OCI-LY1 (cell line): ENCODE measurements around the gene ANO6.

Source experiments
- H2AFZ ChIP-seq: fragments of 200-600 bp; sonication (generic), shearing (Covaris generic); 2 replicates; pipeline ENCODE4 v1.6.0; 2014; ENCODE audit warnings: antibody characterized with exemption, mild to moderate bottlenecking, low read length
- H3F3A ChIP-seq: fragments of 200-600 bp; sonication (generic), shearing (Covaris generic); 2 replicates; pipeline ENCODE4 v1.6.0; 2014; ENCODE audit warnings: mild to moderate bottlenecking, antibody characterized with exemption, low read length, moderate library complexity; ENCODE audit not compliant: insufficient read depth
- H3K27ac ChIP-seq: fragments of 200-600 bp; sonication (generic); 2 replicates; pipeline ENCODE4 v1.5.1; 2014; ENCODE audit warnings: low read length, mixed run types, mild to moderate bottlenecking, low read depth; ENCODE audit not compliant: poor library complexity, severe bottlenecking
- H3K27me3 ChIP-seq: fragments of 200-600 bp; sonication (generic); 2 replicates; pipeline ENCODE4 v1.6.0; 2014; ENCODE audit warnings: antibody characterized with exemption, mild to moderate bottlenecking, low read length, moderate library complexity; ENCODE audit not compliant: insufficient read depth
- H3K36me3 ChIP-seq: fragments of 200-600 bp; sonication (generic); 2 replicates; pipeline ENCODE4 v1.6.1; 2014; ENCODE audit warnings: mild to moderate bottlenecking, antibody characterized with exemption, low read length, moderate library complexity, mixed read lengths; ENCODE audit not compliant: insufficient read depth
- H3K4me1 ChIP-seq: fragments of 200-600 bp; sonication (generic); 2 replicates; pipeline ENCODE4 v1.5.1; 2014; ENCODE audit warnings: mild to moderate bottlenecking, low read length, moderate library complexity; ENCODE audit not compliant: insufficient read depth, severe bottlenecking
- H3K4me2 ChIP-seq: fragments of 200-600 bp; sonication (generic), shearing (Covaris generic); 2 replicates; pipeline ENCODE4 v1.6.1; 2014; ENCODE audit warnings: low read length
- H3K4me3 ChIP-seq: fragments of 200-600 bp; sonication (generic); 2 replicates; pipeline ENCODE4 v1.5.1; 2014; ENCODE audit warnings: low read length, low read depth, mild to moderate bottlenecking, mixed read lengths; ENCODE audit not compliant: poor library complexity, severe bottlenecking
- H3K79me2 ChIP-seq: fragments of 200-600 bp; shearing (Covaris generic); 2 replicates; pipeline ENCODE4 v1.6.1; 2016; ENCODE audit warnings: mixed run types, low read length, mixed read lengths; ENCODE audit not compliant: insufficient read depth
- H3K9ac ChIP-seq: fragments of 200-600 bp; sonication (generic), shearing (Covaris generic); 2 replicates; pipeline ENCODE4 v1.6.1; 2014; ENCODE audit warnings: mild to moderate bottlenecking, low read length, mixed read lengths
- H3K9me2 ChIP-seq: fragments of 200-600 bp; sonication (generic), shearing (Covaris generic); 2 replicates; pipeline ENCODE4 v1.6.1; 2014; ENCODE audit warnings: low read depth, mild to moderate bottlenecking, low read length, mixed read lengths
- H3K9me3 ChIP-seq: fragments of 200-600 bp; shearing (Covaris generic); 2 replicates; pipeline ENCODE4 v1.6.1; 2014; ENCODE audit warnings: low read length, mixed read lengths
- H4K20me1 ChIP-seq: fragments of 200-600 bp; sonication (generic), shearing (Covaris generic); 2 replicates; pipeline ENCODE4 v1.6.0; 2016; ENCODE audit warnings: mild to moderate bottlenecking, low read length; ENCODE audit not compliant: insufficient read depth
- EZH2 ChIP-seq: fragments of 200-600 bp; sonication (generic), shearing (Covaris generic); IDR thresholded peaks from 2 replicates; pipeline ENCODE4 v1.8.0; 2017; ENCODE audit warnings: borderline replicate concordance, mixed run types, mild to moderate bottlenecking, antibody characterized with exemption, low read length, moderate library complexity, mixed read lengths
- TF ChIP-seq, protein P1 (sequence below): fragments of 200-600 bp; sonication (generic), shearing (Covaris generic); IDR thresholded peaks from 2 replicates; pipeline ENCODE4 v1.5.1; 2017; ENCODE audit warnings: mild to moderate bottlenecking, antibody characterized with exemption, low read length, moderate library complexity, mixed read lengths

Gene ANO6

DNA sequence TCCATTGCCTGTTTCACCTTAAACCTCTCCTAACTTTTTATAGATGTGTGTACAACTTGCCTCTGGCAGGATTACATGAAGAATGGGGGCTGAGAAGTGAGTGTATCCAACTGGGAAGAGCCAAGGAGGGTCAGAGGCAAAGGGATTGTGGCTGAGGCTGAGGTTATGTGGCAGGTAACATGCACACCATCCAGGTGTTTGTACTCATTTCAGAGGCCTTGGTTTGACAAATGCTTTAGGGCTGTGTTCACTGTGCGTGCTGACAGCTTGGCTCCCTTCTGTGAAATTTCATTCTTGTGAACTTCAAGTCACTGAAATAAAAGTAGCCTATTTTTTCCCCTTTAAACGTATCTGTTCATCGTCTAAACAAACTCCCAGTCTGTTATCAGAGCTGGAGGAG, 47.7 kb downstream of the ANO6 start:
- H4K20me1 ChIP-seq = no peaks in the 10 kb centered on the region
- H3K9ac ChIP-seq = no peak overlapping the region
- no peaks in the 10 kb centered on the region for H3K9me2 ChIP-seq
- TF ChIP-seq EZH2 = no peak
- TF ChIP-seq, protein P1, sequence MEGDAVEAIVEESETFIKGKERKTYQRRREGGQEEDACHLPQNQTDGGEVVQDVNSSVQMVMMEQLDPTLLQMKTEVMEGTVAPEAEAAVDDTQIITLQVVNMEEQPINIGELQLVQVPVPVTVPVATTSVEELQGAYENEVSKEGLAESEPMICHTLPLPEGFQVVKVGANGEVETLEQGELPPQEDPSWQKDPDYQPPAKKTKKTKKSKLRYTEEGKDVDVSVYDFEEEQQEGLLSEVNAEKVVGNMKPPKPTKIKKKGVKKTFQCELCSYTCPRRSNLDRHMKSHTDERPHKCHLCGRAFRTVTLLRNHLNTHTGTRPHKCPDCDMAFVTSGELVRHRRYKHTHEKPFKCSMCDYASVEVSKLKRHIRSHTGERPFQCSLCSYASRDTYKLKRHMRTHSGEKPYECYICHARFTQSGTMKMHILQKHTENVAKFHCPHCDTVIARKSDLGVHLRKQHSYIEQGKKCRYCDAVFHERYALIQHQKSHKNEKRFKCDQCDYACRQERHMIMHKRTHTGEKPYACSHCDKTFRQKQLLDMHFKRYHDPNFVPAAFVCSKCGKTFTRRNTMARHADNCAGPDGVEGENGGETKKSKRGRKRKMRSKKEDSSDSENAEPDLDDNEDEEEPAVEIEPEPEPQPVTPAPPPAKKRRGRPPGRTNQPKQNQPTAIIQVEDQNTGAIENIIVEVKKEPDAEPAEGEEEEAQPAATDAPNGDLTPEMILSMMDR = no peak
- H3F3A ChIP-seq = no peaks in the 10 kb centered on the region
- H3K9me3 ChIP-seq = no peaks in the 10 kb centered on the region
- no peak overlapping the region for H3K4me2 ChIP-seq
- no peaks in the 10 kb centered on the region for H3K36me3 ChIP-seq
- H3K4me3 ChIP-seq = no peak overlapping the region
- H3K4me1 ChIP-seq = no peaks in the 10 kb centered on the region
- H3K79me2 ChIP-seq = no peaks in the 10 kb centered on the region
- no peaks in the 10 kb centered on the region for H3K27me3 ChIP-seq
- H2AFZ ChIP-seq = no peak overlapping the region
- no peak overlapping the region for H3K27ac ChIP-seq

DNA sequence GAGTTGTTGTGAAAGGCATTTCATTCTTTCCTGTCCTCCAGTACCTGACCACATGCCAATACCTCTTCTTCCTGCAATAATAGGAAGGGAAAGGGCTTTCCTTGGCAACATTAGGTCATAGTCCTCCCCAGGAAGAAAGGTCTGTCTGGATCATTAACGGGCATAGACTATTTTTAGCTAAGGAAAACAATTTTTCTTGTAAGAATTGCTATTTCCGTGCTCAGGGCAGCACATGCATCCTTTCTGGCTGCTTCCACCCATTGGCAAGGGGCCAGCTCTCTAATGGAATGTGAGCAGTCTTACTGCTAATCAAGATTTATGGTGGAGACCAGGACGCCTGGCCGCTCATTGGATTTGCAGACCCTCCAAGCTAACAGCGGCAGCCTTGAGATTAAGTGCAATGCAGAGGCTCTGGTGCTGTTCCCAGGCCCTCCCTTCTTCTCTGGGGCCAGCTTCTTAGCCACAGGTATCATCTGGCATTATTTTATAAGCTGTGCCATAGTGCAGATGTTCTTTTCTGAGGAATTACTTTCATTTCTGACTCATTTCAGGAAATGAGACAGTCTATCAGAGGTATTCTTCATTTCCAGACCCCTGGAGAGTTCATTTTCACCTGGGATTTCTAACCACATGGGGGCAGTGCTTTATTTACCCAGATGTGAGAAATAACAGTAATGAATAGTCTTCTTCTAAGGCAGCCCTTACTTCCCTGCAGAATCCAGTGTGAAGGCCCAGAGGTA, 52.9 kb downstream of the ANO6 start:
- H3K9me2 ChIP-seq = no peaks in the 10 kb centered on the region
- H3K36me3 ChIP-seq = no peaks in the 10 kb centered on the region
- H3F3A ChIP-seq = no peaks in the 10 kb centered on the region
- no peak overlapping the region for H3K27ac ChIP-seq
- TF ChIP-seq, protein P1 = peak; percentile 65
- TF ChIP-seq EZH2 = no peak
- H3K27me3 ChIP-seq = no peaks in the 10 kb centered on the region
- H3K79me2 ChIP-seq = no peaks in the 10 kb centered on the region
- no peaks in the 10 kb centered on the region for H4K20me1 ChIP-seq
- no peaks in the 10 kb centered on the region for H3K4me1 ChIP-seq
- H3K9ac ChIP-seq = no peak overlapping the region
- H2AFZ ChIP-seq = no peak overlapping the region
- no peaks in the 10 kb centered on the region for H3K9me3 ChIP-seq
- H3K4me2 ChIP-seq = no peak overlapping the region
- no peak overlapping the region for H3K4me3 ChIP-seq

DNA sequence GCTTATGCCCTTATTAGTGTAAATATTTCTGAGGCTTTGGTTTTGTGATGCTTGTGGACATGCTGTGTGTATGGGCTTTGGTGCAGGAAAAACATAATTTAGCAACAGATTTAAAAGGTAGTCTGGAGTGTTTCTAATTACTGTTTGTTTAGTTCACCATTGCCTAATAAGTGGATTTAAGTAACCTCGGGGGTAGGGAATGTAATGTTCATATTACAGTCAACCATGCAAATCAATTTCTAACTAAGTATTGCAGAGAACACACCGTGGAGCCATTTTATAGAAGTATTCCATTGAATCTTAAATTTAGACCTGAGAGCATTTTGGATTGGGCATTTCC, 53.5 kb downstream of the ANO6 start:
- no peaks in the 10 kb centered on the region for H3K27me3 ChIP-seq
- no peak overlapping the region for H2AFZ ChIP-seq
- H3K4me1 ChIP-seq = no peaks in the 10 kb centered on the region
- H3F3A ChIP-seq = no peaks in the 10 kb centered on the region
- H3K4me3 ChIP-seq = no peak overlapping the region
- no peaks in the 10 kb centered on the region for H3K79me2 ChIP-seq
- H3K27ac ChIP-seq = no peak overlapping the region
- H3K9me2 ChIP-seq = no peaks in the 10 kb centered on the region
- no peaks in the 10 kb centered on the region for H3K36me3 ChIP-seq
- no peaks in the 10 kb centered on the region for H3K9me3 ChIP-seq
- no peak overlapping the region for H3K9ac ChIP-seq
- no peaks in the 10 kb centered on the region for H4K20me1 ChIP-seq
- no peak for TF ChIP-seq EZH2
- TF ChIP-seq, protein P1 = no peak
- no peak overlapping the region for H3K4me2 ChIP-seq
